GM21381 (cell line): Measurements from ENCODE around the gene IRF2BP2.
"Not testable (repeated sequence)": the region's sequence is repeated elsewhere in the genome, so short reads cannot be mapped to it uniquely, and the experiment has no call there.

Experiments
- ATAC-seq: cut with Tn5 transposase; IDR thresholded peaks from one replicate; pipeline ENCODE4 v1.9.1; 2021; ENCODE audit warnings: mild to moderate bottlenecking, moderate library complexity; ENCODE audit not compliant: unreplicated experiment

The IRF2BP2 gene

GRCh38 chr1:234634922-234635321, 24.9 kb upstream of the IRF2BP2 start:
- ATAC-seq = not testable (repeated sequence)

- ATAC-seq = no peak
Observed at GRCh38 chr1:234634387-234634786, 24.4 kb upstream of the IRF2BP2 start.

- ATAC-seq = no peak
Observed at GRCh38 chr1:234633246-234634003, 23.4 kb upstream of the IRF2BP2 start.

- no peak for ATAC-seq
Observed at GRCh38 chr1:234632225-234632624, 22.2 kb upstream of the IRF2BP2 start.

- ATAC-seq = no peak
Observed at GRCh38 chr1:234631721-234632125, 21.7 kb upstream of the IRF2BP2 start.

- ATAC-seq = no peak
Observed at GRCh38 chr1:234629026-234629425, 19.0 kb upstream of the IRF2BP2 start.

- ATAC-seq = no peak
Observed at GRCh38 chr1:234628089-234628488, 18.1 kb upstream of the IRF2BP2 start.

- no peak for ATAC-seq
Observed at GRCh38 chr1:234627009-234627950, 17.3 kb upstream of the IRF2BP2 start.

- no peak for ATAC-seq
Observed at GRCh38 chr1:234626391-234626790, 16.4 kb upstream of the IRF2BP2 start.

- ATAC-seq = no peak
Observed at GRCh38 chr1:234624724-234625117, 14.7 kb upstream of the IRF2BP2 start.

- ATAC-seq = no peak
Observed at GRCh38 chr1:234621657-234622335, 11.8 kb upstream of the IRF2BP2 start.

GRCh38 chr1:234621127-234621468, 11.1 kb upstream of the IRF2BP2 start:
- no peak for ATAC-seq

- no peak for ATAC-seq
Observed at GRCh38 chr1:234620272-234621126, 10.5 kb upstream of the IRF2BP2 start.

- ATAC-seq = no peak
Observed at GRCh38 chr1:234619794-234620247, 9.8 kb upstream of the IRF2BP2 start.

- no peak for ATAC-seq
Observed at GRCh38 chr1:234619071-234619480, 9.1 kb upstream of the IRF2BP2 start.

- no peak for ATAC-seq
Observed at GRCh38 chr1:234618737-234619049, 8.7 kb upstream of the IRF2BP2 start.

- ATAC-seq = no peak
Observed at GRCh38 chr1:234617986-234618736, 8.2 kb upstream of the IRF2BP2 start.

- no peak for ATAC-seq
Observed at GRCh38 chr1:234617131-234617985, 7.4 kb upstream of the IRF2BP2 start.

GRCh38 chr1:234616644-234617043, 6.7 kb upstream of the IRF2BP2 start:
- ATAC-seq = no peak
